HG03558 (cell line): Measurements from ENCODE around the gene MED13L.

Experiments
- ATAC-seq: cut with Tn5 transposase; IDR thresholded peaks from one replicate; pipeline ENCODE4 v1.9.1; 2021; ENCODE audit warnings: moderate number of reproducible peaks; ENCODE audit not compliant: unreplicated experiment; ENCODE audit errors: extremely low read depth

MED13L gene

DNA sequence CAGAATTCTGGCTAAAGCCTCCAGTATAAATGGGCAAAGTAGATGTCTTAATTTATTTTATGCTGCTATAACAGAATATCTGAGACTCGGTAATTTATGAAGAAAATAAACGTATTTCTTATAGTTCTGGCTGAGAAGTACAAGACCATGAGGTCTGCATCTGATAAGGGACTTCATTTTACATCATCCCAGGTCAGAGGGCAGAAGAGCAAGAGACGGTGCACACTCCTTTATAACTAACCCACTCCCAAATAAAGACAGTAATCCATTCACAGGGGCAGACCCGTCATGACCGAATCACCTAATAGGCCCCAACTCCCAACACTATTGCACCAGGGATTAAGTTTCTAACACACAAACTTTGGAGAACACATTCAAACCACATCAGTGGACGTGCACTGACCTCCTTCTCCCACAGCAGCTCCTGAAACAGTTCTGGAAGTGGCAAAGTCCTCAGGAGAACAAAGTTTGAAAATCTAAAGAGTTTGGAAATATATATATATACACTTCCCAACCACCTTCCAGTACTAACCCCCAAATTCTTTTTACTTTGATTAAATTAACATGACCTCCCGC lies 116.5 kb downstream of the MED13L start:
- ATAC-seq, result no peak

DNA sequence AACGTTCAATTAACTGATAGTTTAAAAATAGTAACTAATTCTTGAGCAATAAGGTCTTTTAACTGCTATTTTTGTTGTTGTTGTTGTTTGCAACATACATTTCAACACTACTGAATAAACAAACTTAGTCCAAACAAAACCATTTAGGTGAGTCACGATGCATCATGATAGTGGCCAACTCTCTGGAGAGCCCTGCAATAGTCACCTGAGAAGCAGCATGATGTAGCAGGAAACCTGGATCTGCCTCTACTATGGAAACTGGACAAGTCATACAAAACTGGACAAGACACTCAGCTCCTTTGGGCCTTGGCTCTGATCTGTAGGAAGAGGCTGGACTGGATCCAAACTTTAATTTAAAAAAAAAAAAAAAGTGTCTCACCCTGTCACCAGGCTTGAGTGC lies 117.3 kb downstream of the MED13L start:
- ATAC-seq, result no peak

DNA sequence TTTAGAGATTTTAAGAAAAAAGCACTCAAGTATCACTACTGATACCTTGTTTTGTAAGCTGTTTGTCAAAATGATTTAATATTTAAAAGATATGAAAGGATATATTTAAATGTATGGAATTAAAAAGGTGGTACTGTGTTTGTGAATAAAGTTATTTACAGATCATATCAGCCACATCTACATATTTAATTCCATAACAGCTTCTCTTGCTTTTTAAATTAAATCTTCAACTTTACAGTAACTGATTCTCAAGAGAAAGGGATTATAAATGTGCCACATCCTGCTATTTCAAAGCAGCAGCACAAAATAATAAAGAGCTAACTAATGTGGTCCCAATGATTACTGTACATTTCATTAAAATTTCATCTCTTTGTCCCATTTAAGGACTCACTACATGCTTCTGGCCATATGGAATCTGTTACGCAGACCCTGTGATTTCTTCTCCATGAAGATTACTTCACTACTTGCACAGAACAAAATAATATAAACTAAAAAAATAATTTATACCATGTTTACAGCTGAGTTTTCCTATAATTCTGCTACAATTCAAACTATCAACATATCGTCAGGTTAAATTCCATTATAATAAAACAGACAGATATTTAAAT lies 117.8 kb downstream of the MED13L start:
- no peak for ATAC-seq

DNA sequence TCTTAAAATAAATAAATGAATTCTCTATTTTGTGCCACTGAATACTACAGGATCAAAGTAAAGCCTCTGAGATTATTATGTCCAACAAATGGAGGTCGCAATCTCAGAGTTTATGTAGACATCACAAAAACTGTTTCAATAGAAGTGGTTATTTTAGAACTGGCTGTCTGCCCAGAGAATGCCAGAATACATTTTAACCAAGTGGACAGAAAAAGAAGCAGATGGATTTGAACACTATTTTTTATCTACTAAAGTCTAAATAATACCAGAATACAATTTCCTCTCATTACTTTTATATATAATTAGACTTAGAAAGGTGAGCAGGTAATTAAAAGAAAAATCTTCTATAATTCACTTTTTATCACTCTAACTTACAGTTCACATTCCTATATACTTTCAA lies 118.3 kb downstream of the MED13L start:
- ATAC-seq, result no peak

DNA sequence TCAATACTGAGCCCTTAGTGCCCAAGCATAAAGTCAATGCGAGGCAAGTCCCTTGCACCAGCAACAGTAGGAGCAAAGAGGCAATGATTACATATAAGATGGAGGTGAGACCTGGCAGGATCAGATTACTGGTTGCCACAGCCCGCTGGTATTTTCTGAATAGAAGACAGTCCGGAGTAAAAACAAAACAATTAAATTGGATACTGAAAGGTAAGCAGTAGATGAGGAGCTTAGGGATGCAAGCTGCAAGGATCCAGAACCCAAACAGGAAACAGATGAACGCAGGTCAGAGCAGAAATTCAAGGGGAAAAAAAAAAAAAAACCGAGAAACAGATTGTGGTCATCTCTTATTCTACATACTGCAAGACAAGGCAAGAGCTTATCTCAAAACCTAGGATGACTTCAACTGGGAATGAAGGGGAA lies 119.6 kb downstream of the MED13L start:
- no peak for ATAC-seq

DNA sequence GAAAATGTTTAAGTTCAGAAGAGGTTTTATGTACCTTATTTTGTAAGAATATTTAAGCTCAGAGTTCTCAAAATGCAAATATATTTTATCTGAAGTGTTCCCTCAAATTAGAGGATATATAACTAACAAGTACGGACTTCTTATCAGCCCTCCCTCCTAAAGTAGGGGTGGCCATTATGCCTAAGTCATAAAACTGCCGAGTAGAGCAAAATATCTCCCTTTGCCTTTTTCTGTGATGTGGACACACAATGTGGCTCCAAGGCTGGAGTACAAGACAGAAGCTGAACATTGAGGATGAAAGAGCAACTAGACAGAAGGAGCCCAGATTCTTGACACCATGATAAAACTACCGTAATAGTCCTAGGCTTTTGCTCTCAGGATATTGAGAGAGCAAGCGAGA lies 120.9 kb downstream of the MED13L start:
- ATAC-seq, result no peak

DNA sequence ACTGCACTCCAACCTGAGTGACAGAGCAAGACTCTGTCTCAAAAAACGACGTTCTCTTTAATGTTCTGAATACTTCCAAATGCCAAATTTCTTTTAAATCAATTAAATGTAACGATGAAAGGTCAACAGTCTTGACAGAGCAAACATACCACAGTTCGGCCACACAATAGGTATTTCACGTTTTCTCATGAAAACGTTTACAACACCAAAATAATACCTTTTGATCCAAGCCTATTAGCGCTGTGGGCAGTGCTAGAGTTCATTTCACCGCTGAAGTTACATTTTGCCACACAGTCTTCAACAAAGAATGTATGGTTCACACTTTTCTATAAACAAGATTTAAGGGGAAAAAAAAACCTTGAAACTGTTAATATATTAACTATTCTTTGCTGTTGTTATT lies 122.1 kb downstream of the MED13L start:
- no peak for ATAC-seq

DNA sequence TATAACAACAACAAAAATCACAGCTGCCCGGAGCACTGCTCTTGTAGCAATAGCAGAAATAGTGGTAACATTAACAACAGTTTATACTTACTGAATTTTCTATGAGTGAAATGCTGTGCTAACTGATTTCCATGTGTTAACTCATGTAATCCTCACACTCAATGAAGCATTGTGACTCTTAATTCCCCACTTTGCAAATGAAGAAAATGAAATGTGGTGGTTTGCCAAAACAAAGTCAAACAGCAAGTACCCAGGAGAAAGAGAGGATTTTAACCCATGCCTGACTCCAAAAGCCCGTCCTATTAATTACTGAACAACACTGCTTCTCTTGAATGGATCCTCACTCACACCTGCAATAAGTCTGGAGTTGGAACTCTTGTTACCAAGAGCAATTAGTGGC lies 123.5 kb downstream of the MED13L start:
- no peak for ATAC-seq

DNA sequence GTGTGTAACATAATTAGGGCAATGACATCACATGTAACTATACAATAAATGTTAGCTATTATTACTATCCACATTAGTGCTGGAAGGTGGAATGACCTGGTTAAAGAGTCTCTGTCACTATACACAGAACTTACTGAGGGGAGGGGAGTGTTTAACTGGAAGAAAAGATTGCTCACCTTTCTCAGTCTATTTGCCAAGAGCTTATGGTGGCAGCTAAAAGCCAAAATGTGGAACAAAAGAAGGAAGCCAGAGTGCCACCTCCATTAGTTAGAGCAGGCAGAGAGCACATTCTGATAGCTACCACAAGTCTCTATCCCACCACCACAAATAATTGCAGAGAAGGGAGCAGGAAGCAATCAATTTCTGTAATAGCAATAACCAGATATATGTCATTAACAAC lies 124.4 kb downstream of the MED13L start:
- ATAC-seq, result no peak

DNA sequence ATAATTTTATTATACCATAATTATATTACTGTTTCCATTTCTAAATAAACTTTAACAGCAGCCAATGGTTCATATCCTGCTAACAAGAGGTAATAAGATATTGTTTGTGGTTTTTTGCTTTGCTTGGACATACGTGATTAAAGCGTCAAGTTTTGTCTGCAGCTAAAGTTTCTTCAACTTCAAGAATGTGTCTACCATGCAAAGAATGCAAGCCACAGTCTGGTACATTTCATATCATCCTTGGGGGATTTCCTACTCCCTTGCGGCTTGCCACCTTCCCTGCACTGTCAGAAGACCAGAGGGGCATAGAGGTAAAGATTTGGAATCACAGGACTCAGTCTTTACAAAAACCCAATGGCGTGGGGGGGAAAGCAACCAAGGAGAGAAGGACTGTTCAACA lies 125.2 kb downstream of the MED13L start:
- ATAC-seq, result no peak

DNA sequence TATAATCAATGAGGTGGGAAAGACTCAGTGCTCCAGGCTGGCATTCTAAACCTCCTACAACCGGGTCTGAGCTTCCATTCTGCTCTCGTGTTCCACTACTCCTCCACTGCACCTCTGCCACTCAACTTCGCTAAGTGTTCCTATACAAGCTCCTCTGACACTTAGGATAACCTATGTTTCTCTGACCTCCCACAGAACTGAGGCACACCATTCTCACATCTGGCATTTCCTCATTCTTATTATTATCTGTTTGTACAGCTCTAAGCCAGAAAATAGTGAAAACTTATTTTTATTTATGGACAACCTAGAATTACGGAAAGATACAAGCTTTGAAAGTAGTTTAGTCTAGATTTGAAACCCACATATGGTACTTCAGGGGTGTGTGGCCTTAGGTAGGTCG lies 127.0 kb downstream of the MED13L start:
- no peak for ATAC-seq

DNA sequence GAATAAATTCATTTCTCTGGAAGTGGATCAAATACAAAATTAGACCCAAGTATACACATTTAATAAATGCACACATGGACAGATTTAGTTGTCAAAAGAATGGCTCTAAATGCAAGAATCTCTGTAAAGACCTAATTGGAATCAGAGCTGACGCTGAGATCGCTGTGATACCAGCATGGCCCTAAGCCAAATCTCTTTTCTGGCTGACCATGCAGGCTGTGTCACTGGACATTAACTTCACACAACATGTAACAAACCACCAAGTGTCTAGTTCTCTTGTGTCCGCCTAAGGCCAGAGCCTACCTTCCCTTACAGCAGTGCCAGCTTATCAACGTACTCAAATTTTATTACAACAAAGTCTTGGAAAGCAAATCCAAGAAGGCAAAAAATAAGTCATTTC lies 127.5 kb downstream of the MED13L start:
- no peak for ATAC-seq

DNA sequence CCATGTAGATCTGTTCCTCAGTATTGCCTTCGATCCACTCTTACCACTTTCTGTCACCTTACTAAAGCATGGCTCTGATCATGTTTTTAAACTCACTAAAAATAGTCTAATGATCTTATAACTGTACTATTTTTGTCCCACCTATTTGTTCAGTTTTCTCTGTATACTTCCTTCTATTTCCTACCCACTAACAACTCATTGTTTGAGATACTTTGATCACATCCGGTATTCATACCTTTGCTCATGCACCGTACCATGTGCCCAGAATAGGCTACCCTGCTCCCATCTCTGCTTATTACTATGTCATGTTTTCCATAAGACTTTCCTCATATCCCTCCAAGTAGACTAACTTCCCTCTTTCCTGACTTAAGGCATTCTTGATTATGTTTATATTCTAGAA lies 128.6 kb downstream of the MED13L start:
- ATAC-seq, result no peak

DNA sequence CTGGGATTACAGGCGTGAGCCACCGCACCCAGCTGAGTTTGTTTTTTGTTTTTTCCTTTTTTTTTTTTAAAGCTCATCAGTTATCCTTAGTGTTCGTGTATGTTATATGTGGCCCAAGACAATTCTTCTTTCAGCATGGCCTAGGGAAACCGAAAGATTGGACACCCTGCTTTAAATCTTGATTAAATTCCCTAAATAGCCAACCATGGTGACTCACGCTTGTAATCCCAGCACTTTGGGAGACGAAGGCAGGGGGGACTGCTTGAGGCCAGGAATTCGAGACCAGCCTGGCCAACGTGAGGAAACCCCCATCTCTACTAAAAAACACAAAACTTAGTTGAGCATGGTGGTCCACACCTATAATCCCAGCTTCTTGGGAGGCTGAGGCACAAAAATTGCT lies 131.1 kb downstream of the MED13L start:
- ATAC-seq, result no peak

DNA sequence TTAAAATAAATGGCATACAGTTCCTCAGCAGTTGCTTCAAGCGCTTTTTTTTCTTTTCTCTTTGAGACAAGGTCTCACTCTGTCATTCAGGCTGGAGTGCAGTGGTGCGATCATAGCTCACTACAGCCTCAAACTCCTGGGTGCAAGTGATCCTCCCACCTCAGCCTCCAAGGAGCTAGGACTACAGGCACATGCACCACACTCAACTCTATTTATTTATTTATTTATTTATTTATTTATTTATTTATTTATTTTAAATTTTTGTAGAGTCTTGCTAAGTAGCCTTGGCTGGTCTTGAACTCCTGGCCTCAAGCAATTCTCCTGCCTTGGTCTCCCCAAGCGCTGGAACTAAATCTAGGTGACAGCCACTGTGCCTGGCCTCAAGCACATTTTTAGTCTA lies 132.0 kb downstream of the MED13L start:
- no peak for ATAC-seq

DNA sequence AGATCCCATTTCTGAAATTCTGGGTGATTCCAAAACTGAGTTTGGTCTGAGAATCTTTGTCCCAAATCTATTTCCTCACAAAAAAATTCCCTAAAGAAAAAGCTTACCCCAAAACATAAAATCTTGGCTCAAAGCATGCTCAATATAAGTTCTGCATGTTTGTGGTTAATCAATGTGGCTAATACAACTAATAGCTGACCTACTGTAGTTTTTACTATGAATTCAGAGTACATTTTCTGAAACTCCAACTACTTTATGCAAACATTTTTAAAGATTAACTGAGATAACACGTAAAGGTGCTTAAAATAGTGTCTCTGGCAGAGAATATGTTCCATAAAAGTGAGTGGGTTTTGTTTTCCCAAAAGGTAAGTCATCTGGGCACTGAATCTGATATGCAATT lies 133.1 kb downstream of the MED13L start:
- ATAC-seq, result no peak

DNA sequence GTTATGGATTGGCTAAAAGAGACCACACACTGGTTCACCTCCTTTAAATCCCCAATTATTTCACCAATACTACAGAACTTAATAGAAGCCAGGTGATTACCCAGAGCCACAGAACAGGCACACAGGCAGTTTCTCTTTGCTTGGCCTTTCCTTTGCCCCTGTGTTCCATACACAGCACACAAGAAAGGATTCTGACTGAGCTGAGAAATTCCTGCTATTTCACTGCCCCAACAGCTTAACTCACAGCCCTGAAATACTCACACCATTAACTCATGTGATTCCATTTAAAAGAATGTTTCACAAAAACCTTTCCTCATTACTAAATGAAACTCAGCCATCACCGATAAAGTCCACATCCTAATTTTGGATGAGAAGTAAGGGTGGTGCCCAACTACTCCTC lies 133.6 kb downstream of the MED13L start:
- no peak for ATAC-seq

DNA sequence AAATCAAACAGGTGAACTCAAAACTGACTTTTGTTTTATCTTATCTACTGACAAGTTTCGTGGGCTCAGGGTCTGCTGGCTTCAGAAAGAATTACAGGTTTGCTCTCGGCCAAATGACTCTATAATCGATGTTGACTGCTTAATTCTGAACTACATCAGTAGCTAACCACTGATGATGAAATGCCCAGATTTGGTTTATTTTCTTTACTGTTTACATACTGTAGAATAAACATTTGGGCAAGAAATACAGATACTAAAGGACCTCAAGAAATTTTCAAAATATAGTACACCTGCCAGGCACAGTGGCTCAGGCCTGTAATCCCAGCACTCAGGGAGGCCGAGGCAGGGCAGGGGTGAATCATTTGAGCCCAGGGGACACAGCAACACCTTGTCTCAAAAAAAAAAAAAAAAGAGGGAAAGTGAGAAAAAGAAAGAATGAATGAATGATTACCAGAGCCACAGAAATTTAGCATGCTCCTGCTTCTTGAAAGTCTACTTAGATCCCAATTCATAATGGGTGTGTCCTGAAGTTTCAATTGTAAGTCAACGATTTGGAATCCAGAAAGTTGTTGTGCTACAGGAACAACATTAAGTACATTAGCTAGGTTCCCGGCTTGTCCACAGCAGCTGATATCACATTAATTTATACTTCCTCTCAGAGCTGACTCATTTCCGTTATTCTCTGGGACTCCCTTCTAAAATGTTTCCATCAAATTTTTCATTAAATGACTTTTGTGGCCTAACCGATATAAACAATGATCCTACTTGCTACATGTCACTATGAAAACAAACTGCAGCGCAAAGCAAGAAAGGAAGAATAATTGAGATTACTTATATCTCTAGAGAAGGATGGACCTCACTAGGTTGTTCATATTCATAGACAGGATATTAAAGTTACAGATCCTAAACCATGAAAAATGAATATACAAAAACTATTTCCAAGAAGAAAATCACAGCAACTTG lies 134.3 kb downstream of the MED13L start:
- ATAC-seq, result no peak

DNA sequence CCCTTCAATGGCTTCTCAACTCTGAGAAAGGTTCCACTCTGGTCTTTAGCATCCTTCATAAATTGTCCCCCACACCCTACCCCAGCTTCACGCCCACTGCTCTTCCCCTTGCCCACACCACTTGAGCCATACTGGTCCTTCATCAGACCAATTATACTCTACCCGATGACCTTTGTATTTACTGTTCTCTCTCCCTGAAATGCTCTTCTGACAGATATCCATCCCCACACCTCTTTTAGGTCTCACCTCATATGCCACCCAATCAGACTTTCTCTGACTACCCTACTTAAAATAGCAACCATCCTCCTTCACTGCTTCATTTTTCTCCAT lies 135.7 kb downstream of the MED13L start:
- no peak for ATAC-seq

DNA sequence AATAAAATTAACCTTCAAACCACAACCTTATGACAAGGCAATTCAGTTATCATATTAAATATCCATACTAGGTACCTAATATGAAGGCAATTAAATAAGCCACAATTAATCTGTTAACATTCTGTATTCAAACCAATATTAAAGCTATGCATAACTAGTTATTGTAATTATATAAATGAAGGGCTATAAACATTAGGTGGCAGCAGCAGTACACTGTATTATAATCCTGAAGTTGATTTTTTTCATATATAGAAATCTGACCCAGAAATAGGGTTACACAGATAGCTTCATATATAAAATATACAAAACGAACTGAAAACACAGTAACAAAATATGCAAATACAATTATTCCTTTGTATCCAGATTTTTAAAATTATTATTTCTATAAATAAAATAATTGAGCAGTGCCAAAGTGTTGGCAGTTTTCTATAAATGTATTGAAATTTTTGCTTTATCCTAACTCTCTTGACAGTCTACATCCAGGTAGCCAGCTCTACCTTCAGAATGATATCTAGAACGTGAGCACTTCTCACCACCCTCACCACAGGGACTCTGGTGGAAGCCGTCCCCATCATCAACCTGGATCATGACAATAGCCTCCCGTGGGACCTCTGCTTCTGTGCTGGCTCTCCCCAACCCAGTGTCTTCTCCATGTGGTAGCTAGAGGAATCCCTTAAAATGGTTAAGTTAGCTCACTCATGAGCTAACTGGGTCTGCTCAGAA lies 136.2 kb downstream of the MED13L start:
- ATAC-seq, result no peak

DNA sequence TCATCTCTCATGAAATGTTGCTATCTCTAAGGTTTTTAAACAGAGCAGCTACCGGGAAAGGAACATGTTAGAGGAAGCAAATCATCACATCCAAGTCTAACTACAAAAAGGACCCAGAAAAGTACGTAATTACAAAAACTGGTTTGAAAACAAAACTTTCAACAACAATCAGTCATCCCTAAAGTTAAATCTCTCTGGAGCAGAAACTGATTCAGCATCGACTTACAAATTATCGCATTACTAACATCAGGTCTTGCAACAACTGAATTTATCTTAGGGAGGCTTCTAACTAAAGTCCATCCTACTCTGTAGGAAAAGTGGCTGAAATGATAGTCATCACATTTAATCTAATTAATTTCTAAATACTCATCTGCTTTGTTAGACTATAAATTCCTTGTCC lies 137.0 kb downstream of the MED13L start:
- ATAC-seq, result no peak
